ENCODE results near the gene CHD5.

- TF ChIP-seq, protein P1, sequence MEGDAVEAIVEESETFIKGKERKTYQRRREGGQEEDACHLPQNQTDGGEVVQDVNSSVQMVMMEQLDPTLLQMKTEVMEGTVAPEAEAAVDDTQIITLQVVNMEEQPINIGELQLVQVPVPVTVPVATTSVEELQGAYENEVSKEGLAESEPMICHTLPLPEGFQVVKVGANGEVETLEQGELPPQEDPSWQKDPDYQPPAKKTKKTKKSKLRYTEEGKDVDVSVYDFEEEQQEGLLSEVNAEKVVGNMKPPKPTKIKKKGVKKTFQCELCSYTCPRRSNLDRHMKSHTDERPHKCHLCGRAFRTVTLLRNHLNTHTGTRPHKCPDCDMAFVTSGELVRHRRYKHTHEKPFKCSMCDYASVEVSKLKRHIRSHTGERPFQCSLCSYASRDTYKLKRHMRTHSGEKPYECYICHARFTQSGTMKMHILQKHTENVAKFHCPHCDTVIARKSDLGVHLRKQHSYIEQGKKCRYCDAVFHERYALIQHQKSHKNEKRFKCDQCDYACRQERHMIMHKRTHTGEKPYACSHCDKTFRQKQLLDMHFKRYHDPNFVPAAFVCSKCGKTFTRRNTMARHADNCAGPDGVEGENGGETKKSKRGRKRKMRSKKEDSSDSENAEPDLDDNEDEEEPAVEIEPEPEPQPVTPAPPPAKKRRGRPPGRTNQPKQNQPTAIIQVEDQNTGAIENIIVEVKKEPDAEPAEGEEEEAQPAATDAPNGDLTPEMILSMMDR (IDR thresholded peaks at IDR 0.05): no peak
- no peak for TF ChIP-seq POLR2A (IDR thresholded peaks at IDR 0.05)
Measured at GRCh38 chr1:6074192-6074901, 105.8 kb downstream of the CHD5 start.
